ENCODE measurements around the gene PLET1.
"Not testable (repeated sequence)": the region's sequence is repeated elsewhere in the genome, so short reads cannot be mapped to it uniquely, and the experiment has no call there.

PLET1 gene

DNA sequence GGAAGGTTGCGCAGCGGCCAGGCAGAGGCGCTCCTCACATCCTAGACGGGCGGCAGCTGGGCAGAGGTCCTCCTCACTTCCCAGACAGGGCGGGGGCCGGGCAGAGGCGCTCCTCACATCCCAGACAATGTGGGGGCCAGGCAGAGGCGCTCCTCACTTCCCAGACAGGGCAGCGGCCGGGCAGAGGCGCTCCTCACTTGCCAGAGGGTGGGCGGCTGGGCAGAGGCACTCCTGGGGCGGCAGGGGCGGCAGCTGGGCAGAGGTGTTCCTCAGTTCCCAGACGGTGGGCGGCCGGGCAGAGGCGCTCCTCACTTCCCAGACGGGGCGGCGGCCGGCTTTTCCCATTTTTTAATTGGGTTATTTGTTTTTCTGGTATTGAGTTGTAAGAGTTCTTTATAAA lies 54.6 kb downstream of the PLET1 start:
- no peak for DNase-seq

DNA sequence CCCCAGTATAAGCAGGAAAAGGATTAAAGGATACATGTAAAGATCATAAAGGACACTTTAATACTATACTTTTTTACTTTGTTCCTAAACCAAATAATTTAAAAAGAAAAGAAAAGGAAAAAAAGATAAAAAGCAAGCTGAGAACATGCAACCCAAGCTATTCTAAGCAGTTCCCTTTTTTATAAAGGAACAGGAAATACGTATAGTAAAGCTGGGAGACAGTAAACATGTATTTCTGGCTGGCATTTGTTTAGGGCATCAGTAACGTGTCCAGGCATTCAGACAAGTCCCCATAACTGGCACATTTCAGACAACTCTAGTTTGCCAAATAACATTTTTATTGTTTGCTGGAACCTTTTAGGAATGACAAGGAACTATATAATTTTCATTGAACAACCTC lies 60.4 kb downstream of the PLET1 start:
- DNase-seq: no peak

DNA sequence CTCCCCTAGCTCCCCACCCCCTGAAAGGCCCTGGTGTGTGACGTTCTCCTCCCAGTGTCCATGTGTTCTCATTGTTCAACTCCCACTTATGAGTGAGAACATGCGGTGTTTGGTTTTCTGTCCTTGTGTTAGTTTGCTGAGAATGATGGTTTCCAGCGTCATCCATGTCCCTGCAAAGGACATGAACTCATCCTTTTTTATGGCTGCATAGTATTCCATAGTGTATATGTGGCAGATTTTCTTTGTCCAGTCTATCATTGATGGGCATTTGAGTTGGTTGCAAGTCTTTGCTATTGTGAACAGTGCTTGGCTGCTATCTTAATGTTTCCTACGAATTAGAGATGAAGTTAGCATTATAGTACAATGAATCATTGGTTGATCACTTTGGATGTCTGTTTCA lies 61.6 kb downstream of the PLET1 start:
- DNase-seq: not testable (repeated sequence)
